HG03095 (cell line): ENCODE results near the gene SERTAD1.
"Not testable (repeated sequence)": the region's sequence is repeated elsewhere in the genome, so short reads cannot be mapped to it uniquely, and the experiment has no call there.

Experiments
- ATAC-seq: cut with Tn5 transposase; IDR thresholded peaks from one replicate; pipeline ENCODE4 v1.9.1; 2021; ENCODE audit warnings: moderate library complexity; ENCODE audit not compliant: unreplicated experiment

SERTAD1 gene

GRCh38 chr19:40453151-40453735 lies 27.5 kb upstream of the SERTAD1 start:
- no peak for ATAC-seq

- no peak for ATAC-seq
Observed at GRCh38 chr19:40452016-40452415, 26.2 kb upstream of the SERTAD1 start.

DNA sequence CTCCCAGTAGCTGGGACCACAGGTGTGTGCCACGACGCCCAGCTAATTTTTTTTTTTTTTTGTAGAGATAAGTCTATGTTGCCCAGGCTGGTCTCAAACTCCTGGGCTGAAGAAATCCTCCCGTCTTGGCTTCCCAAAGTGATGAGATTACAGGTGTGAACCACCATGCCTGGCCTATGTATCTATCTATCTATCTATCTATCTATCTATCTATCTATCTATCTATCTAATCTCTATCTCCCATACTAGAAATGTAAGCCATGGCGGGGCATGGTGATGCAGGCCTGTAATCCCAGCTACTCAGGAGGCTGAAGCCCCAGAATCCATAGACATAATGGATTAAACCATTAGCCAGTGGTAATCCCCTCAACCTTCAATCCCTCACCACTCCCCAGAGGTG lies 24.9 kb upstream of the SERTAD1 start:
- ATAC-seq = no peak

DNA sequence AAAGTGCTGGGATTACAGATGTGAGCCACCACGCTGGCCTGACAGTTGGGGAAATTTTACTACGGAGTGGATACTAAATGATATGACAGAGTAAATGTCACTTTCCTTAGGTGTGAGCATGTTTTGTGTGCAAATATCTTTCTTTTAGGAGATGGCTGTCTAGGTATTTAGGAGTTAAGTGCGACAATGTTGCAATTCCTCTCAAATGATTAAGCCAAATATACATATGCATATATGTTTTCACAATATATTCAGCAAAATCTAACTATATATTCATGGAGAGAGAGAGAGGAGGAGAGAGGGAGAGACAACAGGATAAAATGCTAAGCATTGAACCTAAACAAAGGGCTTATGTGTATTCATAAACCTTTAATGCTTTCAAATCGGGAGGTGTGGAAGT lies 23.7 kb upstream of the SERTAD1 start:
- no peak for ATAC-seq

DNA sequence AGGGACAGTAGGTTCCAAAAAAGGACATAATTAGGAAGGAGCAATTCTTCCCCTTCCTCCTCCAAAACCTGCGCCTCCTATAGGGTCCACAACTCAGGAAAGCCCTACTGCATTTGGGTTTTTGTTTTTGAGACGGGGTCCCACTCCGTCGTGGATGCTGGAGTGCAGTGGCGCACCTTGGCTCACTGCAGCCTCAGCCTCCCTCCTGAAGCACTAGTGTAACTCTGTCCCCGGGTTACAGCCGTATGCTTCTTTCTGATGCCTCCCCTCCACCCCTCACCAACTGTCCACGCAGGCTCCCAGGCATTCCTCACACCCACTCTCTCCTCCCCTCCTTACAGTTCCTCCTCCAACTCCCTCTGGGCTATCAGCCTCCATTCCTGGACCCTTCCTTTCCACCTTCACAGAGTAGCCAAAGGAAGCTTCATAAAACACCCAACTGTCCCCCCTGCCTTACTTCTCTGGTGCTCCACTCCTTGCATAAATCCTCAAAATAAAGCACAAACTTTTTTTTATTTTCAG lies 20.5 kb upstream of the SERTAD1 start:
- ATAC-seq = no peak

DNA sequence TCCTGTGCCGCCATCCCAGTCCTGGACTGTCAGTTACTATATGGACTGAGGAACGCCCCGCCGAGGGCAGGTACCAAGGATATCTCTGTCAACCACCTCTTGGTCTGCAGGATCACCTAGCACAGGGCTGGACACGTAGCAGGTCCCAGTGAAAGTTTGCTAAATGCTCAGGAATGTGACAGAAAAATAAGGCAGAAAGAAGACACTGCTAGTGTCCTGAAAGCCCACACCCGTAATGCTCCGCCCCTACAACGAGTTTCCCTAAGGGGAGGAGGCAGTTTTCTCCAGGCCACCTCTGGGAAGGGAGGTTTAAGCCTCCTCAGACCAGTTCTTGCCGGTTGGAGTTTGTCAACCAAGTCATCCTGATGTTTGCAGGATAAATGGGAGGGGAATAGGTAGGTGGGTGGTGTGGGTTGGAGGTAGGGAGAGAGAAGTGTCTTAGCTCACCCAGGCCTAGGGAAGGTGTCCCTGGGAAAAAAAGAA lies 20.0 kb upstream of the SERTAD1 start:
- no peak for ATAC-seq

DNA sequence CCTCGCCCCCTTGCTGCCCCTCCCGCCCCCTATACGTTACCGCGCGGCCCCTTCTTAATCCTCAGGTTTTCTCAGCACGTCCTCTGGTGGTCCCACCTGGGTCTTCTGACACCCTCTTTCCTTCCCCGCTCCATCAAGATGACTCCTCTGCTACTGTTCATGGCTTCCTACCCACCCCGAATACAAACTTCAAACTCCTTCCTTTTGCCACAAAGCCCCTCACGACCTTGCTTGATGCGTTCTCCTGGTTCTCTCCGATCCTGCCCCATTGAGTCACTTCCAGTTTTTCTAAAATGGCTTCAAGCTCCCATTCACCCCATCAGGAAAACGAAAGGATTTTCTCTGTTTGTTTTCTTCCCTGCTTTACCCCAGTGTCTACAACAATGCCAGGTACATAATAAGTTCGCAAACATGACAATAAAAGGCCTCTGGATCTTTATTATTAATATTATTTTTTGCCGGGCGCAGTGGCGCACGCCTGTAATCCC lies 19.1 kb upstream of the SERTAD1 start:
- no peak for ATAC-seq

GRCh38 chr19:40444000-40444824 lies 18.4 kb upstream of the SERTAD1 start, which contains the start of gene SERTAD3:
Gene SERTAD3, minus strand, starts transcription at chr19:40444335. Its CDS starts 2,255 bp downstream, at chr19:40442080.
- ATAC-seq = peak; percentile 60

- ATAC-seq = peak; percentile 56
Observed at GRCh38 chr19:40443131-40443999, 17.6 kb upstream of the SERTAD1 start.

DNA sequence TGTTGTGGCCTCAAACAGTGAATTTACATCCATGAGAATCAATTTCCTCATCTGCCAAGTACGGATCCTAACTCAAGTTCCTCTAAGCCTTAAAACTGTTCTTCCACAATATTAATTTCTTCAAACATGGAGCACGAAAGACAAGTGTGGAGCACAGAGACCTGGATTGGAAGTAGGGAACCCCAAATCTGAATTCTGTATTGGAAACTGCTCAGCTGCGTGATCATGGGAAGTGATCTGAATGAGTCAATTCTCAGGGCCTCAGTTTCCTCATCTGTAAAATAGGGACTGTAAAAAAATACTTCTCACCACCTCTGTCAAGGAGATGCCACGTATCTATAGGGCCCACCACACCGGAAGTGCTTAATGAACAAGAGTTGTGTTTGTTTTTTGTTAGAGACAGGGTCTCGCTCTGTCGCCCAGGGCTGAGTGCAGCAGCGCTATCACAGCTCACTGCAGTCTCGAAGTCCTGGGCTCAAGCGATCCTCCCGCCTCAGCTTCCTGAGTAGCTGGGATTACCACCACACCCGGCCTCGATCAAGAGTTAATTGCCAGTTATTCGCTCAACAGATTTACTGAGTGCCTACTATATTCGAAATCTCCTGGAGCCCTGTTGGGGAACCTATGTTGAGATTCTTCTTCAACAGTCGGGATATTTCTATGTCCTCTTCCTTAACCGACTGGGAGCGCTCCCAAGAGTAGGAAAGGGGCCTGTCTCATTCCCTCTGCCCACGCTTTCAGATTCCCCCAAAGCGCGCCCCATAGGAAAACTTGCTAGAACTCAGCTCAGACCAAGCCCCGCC lies 16.7 kb upstream of the SERTAD1 start:
- no peak for ATAC-seq

DNA sequence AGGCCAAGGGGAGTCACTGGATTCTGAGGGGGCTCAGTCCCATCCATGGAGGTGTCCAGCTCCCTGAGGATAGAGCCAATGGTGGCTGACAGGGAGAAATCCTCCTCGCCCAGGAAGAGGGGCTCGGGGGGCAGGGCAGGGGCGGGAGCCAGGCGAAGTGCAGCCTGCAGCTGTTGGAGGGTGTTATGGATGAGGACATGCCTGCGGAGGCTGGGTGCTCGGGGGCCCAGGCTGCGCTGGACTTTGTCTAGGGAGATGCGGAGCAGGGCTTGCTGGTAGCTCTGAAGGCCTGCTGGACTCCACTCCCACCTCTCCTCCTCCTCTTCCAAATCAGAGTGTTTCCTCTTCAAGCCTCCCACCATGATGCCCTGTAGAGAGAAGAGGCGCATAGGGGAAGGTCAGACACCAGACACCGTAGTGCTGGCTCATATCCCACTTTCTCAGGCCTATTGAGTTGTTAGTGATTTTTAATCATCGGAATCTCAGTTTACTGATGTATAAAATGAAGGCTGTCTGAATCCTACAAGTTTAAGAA lies 16.0 kb upstream of the SERTAD1 start:
- ATAC-seq = no peak

DNA sequence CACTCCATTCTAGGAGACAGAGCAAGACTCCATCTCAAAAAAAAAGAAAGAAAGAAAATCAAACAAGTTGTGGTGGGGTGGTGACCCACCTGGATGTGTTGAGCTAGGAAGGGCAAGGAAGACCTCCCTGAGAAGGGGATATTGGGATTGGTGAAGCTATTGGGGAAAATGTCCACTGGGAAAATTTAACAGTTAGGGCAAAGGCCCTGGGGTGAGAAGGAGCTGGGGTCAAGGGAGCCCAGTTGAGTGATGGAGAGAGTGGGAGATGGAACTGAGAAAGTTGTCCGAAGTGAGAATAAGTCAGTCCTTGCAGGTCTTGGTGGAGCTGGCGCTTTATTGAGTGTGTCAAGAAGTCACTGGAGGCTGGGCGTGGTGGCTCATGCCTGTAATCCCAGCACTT lies 12.5 kb upstream of the SERTAD1 start:
- no peak for ATAC-seq

DNA sequence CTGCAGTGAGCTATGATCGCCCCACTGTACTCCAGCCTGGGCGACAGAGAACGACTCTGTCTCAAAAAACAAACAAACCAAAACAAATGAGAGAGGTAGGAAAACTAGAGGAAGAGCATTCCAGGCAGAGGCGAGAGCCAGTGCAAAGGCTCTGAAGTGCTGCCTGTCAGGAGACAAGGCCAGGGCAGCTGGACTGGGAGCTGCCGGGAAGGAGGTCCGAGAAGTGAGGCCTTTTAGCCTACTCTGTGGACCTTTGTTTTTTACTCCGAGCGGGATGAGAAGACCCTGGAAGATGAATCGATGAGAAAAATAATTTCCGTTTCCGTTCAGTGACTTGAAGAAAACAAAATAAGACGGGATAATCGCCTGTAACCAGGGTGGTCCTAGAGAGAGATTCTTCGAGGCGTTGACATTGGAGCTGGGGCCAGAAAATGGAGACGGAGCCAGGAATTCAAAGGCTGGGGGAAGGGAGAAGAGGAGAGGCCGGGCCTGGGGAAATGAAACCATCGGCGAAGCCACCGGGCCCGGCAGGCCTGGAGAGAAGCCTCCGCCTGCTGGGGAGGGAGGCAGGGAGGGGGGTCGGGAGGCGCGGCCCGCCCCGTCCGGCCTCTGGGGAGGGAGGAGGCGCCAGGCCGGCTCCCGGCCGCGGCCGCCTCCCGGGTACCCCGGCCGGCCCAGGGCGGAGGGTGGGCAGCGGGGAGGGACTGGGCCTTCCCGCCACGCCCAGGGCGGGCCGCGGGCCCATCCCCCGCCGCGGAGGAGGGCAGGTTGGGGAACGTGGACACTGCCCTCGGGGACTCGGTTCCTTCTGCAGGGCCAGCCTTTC lies 7.8 kb upstream of the SERTAD1 start:
- peak; percentile 53 for ATAC-seq

DNA sequence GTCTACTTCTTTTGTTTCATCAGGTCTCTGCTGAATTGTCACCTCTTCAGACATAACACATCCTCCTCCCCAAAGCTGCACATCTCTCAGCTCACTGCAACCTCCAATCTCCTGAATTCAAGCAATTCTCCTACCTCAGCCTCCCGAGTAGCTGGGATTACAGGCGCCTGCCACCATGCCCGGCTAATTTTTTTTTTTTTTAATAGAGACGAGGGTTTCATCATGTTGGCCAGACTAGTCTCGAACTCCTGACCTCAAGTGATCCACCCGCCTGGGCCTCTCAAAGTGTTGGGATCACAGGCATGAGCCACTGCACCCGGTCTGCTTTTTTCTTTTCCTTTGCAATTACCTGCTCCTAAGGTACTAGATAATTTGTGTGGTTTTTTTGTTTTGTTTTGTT lies 7.0 kb upstream of the SERTAD1 start:
- ATAC-seq = not testable (repeated sequence)

- no peak for ATAC-seq
Observed at GRCh38 chr19:40431698-40432097, 5.9 kb upstream of the SERTAD1 start.

DNA sequence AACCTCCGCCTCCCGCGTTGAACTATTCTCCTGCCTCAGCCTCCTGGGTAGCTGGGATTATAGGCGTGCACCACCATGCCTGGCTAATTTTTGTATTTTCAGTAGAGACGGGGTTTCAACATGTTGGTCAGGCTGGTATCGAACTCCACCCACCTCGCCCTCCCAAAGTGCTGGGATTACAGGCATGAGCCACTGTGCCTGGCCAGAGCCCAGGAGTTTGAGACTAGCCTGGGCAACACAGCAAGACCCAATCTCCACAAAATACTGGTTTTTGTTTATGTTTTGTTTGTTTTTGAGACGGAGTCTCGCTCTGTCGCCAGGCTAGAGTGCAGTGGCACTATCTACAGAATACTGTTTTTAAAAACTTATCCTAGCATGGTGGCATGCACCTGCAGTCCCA lies 4.5 kb upstream of the SERTAD1 start:
- ATAC-seq = not testable (repeated sequence)

- ATAC-seq = not testable (repeated sequence)
Observed at GRCh38 chr19:40428197-40428596, 2.4 kb upstream of the SERTAD1 start.

- no peak for ATAC-seq
Observed at GRCh38 chr19:40424637-40425449, 949 bp downstream of the SERTAD1 start.
